Adrenal gland (tissue), 12 donors: ENCODE results near the gene TMEM266. TPM values are rescaled to one million over a fixed set of nuclear protein-coding genes. Genes with fewer than 3 reads are reported as not detected.

Experiments used
- DNase-seq, 7 donors: peaks; one replicate each; pipeline ENCODE4 v3.0.0-alpha.2; 2019 to 2020
- H3K27ac ChIP-seq, 5 donors: fragments of 200-600 bp; sonication (generic) in 4 of 5; 1 replicate in 3 of 5; 2 replicates in 2 of 5; pipeline versions ENCODE4 v1.5.1 to v1.8.0; 2016 to 2020; ENCODE audit warnings: mild to moderate bottlenecking in 1 of 5
- H3K27me3 ChIP-seq: fragments of 200-600 bp; 2 replicates; pipeline ENCODE4 v1.8.0; 2021
- H3K36me3 ChIP-seq, 2 donors: fragments of 200-600 bp; replicated peaks in 1 of 2; 1 replicate in 1 of 2; 2 replicates in 1 of 2; pipeline versions ENCODE4 v1.5.1 to v1.8.0; 2018 to 2022
- H3K4me1 ChIP-seq, 2 donors: fragments of 200-600 bp; replicated peaks in 1 of 2; 1 replicate in 1 of 2; 2 replicates in 1 of 2; pipeline versions ENCODE4 v1.5.1 to v1.8.0; 2018 to 2021
- H3K4me3 ChIP-seq, 4 donors: fragments of 200-600 bp; sonication (generic) in 3 of 4; one replicate each; pipeline ENCODE4 v1.5.1; 2016 to 2018
- H3K9me3 ChIP-seq, 3 donors: fragments of 200-600 bp; sonication (generic) in 1 of 3; replicated peaks in 1 of 3; 1 replicate in 2 of 3; 2 replicates in 1 of 3; pipeline versions ENCODE4 v1.5.1 to v1.8.0; 2016 to 2021
- POLR2A ChIP-seq, 2 donors: fragments of 450-650 bp; IDR thresholded peaks; one replicate each; pipeline ENCODE4 v1.6.1; 2017; ENCODE audit warnings: antibody characterized with exemption in 2 of 2, mild to moderate bottlenecking in 2 of 2, moderate library complexity in 1 of 2
- WGBS, 4 donors: extraction: QIAGEN DNeasy Blood & Tissue Kit in 2 of 4; methylation state at CpG; one replicate each; pipeline versions ENCODE4 v1.1.5 to v1.1.7; 2013 to 2017; 5-methylcytosine and 5-hydroxymethylcytosine counted together
- intact Hi-C, 2 donors: fragments of 100-400 bp; cut with DNase I; formaldehyde crosslinking; loops; one replicate each; pipeline versions ENCODE4 v1.14.1 to v1.15.0; 2022 to 2023
- polyA plus RNA-seq, 3 donors: library from polyadenylated mRNA; stranded (reverse); fragments of 200-250 nt in 2 of 3; fragments of 350-450 nt in 1 of 3; fragmentation: Illumina TruSeq in 1 of 3; extraction: RNeasy Lipid Tissue Mini Kit (QIAGEN cat#74804) in 1 of 3; gene quantifications; one replicate each; pipeline ENCODE4 v1.2.3, GENCODE V29; 2013 to 2014
- total RNA-seq, 9 donors: library from RNA; depleted of rRNA in 4 of 9; stranded (reverse); fragments of >200 nt in 4 of 9; fragments of 120-200 nt in 1 of 9; fragmentation: NEBNext Ultra II Directional in 1 of 9; extraction: Animal tissue kit (Norgen Biotek cat#: 25700) in 1 of 9; gene quantifications; one replicate each; pipeline versions ENCODE4 v1.1.0 to v1.2.4, GENCODE V29; 2013 to 2023
- TF ChIP-seq, protein P1 (sequence below), 6 experiments: fragments of 450-650 bp in 4 of 6; fragments of 200-600 bp in 2 of 6; sonication (generic) in 1 of 6; IDR thresholded peaks; 1 replicate in 5 of 6; 2 replicates in 1 of 6; pipeline versions ENCODE4 v1.5.1 to v1.8.0; 2016 to 2021; ENCODE audit warnings: antibody characterized with exemption in 6 of 6, mild to moderate bottlenecking in 2 of 6, moderate library complexity in 1 of 6
- donor health status: healthy with polysubstance abuse.
- donor health status: Bipolar disorder and iron deficiency.
- donor health status: DM: yes; HTN: yes; CAD: no.
- donor health status: DM: no; HTN: no; CAD: no.
- donor health status: DM: no; HTN: no; CAD: no.
- donor health status: DM: yes; HTN: yes; CAD: no.

Gene TMEM266
- total and polyA plus RNA-seq, 12 donors: 1.3 to 23.1 (median 5.9) TPM

DNA sequence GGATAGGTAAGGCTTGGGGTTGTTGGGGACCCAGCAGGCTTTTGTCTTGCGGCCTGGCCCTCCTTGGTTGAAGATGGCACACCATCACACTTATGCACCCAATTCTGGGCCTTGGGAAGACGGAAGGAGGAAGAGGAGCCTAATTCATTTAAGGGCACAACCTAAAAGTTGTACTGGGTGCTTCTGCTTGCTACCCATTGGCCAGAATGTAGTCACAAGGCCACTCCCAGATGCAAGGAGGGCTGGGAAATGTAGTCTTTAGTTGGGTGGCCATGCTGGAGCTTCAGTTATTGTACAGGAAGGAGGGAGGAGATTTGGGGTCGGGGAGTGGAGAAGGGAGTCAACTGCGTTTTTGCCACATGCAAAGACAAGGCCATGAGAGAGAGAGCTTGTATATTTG is 109.2 kb downstream of the TMEM266 start:
- Histone ChIP-seq H3K4me3 (no peak overlapping the region), H3K9me3 (no peaks in the 10 kb centered on the region), H3K27ac (peak overlapping the region in 1 of 5 donors; percentile 40), H3K4me1 (peaks cover 1% of the 10 kb centered on the region in 2 donors), H3K36me3 (no peaks in the 10 kb centered on the region), H3K27me3 (no peaks in the 10 kb centered on the region)
- WGBS, 4 donors: 73 to 86% (median 83%) methylated on average over 4 of the region's 4 CpGs
- no peak for TF ChIP-seq POLR2A (IDR thresholded peaks at IDR 0.05)
- TF ChIP-seq, protein P1, sequence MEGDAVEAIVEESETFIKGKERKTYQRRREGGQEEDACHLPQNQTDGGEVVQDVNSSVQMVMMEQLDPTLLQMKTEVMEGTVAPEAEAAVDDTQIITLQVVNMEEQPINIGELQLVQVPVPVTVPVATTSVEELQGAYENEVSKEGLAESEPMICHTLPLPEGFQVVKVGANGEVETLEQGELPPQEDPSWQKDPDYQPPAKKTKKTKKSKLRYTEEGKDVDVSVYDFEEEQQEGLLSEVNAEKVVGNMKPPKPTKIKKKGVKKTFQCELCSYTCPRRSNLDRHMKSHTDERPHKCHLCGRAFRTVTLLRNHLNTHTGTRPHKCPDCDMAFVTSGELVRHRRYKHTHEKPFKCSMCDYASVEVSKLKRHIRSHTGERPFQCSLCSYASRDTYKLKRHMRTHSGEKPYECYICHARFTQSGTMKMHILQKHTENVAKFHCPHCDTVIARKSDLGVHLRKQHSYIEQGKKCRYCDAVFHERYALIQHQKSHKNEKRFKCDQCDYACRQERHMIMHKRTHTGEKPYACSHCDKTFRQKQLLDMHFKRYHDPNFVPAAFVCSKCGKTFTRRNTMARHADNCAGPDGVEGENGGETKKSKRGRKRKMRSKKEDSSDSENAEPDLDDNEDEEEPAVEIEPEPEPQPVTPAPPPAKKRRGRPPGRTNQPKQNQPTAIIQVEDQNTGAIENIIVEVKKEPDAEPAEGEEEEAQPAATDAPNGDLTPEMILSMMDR (IDR thresholded peaks at IDR 0.05): no peak
- DNase-seq: no peak
- intact Hi-C loops: no loop called here

DNA sequence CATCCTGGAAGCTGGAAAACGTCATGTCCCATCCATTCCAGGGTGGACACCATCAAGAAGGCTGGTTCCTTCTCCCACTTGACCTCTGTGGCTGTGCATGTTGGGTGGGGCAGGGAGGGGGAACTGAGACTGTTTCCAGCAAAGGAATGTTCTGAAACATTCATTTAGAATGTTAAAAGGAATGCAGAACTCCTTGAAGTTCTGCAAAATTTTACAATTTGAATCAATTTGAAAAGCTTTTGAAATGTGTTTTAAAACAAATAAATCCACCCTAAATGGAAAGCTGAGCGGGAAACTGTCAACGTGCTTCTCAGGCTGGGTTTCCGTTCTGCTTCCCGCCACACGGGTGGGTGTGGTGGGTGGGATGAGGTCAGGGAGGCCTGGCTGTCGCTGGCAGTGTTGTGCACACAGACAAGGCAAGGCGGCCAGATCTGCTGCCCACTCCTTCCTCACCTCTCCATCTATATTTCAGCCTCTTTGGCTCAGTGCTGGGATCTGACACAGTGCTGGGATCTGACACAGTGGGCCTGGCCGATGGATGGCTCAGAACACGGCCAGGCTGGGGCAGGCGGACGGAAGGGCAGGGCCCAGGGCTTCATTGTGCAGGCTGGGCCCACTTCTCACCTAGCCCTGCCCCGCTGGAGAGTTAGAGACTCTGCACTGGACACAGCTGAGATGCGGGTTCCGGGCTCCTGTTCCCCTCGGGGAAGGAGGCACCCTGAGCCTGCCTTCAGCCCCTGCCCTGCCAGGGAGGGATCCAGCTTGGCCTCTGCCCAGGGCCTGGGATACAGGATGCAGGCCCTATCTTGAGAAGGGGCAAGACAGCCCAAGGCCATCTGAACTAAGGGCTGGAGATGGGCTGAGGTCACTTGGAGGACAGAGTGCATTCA is 110.4 kb downstream of the TMEM266 start:
- Histone ChIP-seq H3K9me3 (no peaks in the 10 kb centered on the region), H3K27ac (peak overlapping the region in 1 of 5 donors; percentile 56), H3K36me3 (no peaks in the 10 kb centered on the region), H3K4me3 (no peak overlapping the region), H3K27me3 (no peaks in the 10 kb centered on the region), H3K4me1 (no peaks in the 10 kb centered on the region)
- 65 to 80% (median 79%) methylated on average over 9 to 16 of the region's 16 CpGs for WGBS, 4 donors
- no peak for DNase-seq
- intact Hi-C loops: no loop called here
- TF ChIP-seq POLR2A (IDR thresholded peaks at IDR 0.05): no peak
- TF ChIP-seq, protein P1 (IDR thresholded peaks at IDR 0.05): no peak

DNA sequence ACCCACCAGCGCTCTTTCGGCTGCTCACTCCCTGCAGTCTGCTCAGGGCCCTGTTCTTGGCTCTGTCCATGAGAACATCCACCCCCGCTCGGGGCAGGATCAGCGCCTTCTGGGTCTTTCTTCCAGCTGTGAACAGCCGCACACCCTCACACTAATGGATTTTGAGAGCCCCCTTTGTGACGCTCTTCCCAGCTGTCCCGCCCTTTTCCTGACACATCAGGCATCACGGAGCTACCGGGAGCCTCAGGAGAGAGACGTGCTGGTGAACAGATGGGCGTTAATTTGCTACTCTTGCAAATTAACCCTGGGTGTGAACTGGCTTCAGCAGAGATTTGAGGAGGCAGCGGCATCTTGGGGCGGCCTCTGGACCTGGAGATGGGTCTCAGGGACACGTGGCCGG is 113.0 kb downstream of the TMEM266 start:
- WGBS, 4 donors: 67 to 78% (median 71%) methylated on average over 15 to 16 of the region's 16 CpGs
- no peak for TF ChIP-seq POLR2A (IDR thresholded peaks at IDR 0.05)
- TF ChIP-seq, protein P1 (IDR thresholded peaks at IDR 0.05): no peak
- intact Hi-C loops: no loop called here
- Histone ChIP-seq H3K4me1 (peaks cover 0 to under 1% of the 10 kb centered on the region in 2 donors), H3K27ac (no peak overlapping the region), H3K4me3 (no peak overlapping the region), H3K27me3 (no peaks in the 10 kb centered on the region), H3K36me3 (no peaks in the 10 kb centered on the region), H3K9me3 (no peaks in the 10 kb centered on the region)
- DNase-seq: no peak

DNA sequence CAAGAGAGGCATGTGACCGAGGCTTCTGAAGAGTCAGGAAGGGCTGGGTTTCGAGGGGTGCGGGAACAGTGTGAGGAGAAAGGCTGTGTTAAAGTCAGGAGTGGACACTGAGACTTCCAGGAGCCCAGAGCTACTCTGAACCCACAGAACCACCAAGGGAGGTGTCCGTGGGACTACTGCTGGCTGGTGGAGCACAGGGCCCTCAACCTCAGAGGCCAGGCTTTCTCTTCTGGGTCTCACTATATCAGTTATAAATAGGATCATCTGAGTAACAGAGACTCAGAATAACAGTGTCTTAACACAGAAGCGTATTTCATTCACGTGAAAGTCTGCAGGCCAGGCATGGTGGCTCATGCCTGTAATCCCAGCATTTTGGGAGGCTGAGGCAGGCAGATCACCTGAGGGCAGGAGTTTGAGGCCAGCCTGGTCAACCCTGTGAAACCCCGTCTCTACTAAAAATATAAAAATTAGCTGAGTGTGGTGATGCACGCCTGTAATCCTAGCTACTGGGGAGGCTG is 113.6 kb downstream of the TMEM266 start:
- DNase-seq: no peak
- Histone ChIP-seq H3K36me3 (no peaks in the 10 kb centered on the region), H3K4me1 (peaks cover 0 to 5% of the 10 kb centered on the region in 2 donors), H3K27me3 (no peaks in the 10 kb centered on the region), H3K27ac (no peak overlapping the region), H3K4me3 (no peak overlapping the region), H3K9me3 (no peaks in the 10 kb centered on the region)
- 84 to 90% (median 89%) methylated on average over 8 of the region's 8 CpGs for WGBS, 4 donors
- TF ChIP-seq POLR2A (IDR thresholded peaks at IDR 0.05): no peak
- TF ChIP-seq, protein P1 (IDR thresholded peaks at IDR 0.05): no peak
- intact Hi-C loops: no loop called here
